HCT116 (cell line): Measurements from ENCODE around the gene TWIST2. TPM values are rescaled to one million over a fixed set of nuclear protein-coding genes. Genes with fewer than 3 reads are reported as not detected.

Experiments
- ATAC-seq: fragments of 200-7000 bp; cut with Tn5 transposase; 2 replicates; pipeline ENCODE4 v1.9.1; 2020; ENCODE audit warnings: mild to moderate bottlenecking, moderate library complexity
- BruUV-seq: library from RNA; stranded (reverse); fragments of 400-500 nt; replicated peaks from 2 replicates; lab custom pipeline; 2021; lab: Mats Ljungman, UMichigan
- CTCF ChIA-PET: fragments of 300-600 bp; sonication (Branson Sonifier 250); formaldehyde crosslinking; loops from one replicate; lab custom pipeline; 2021; ENCODE audit warnings: antibody characterized with exemption; lab: Charles Lee
- POLR2A ChIA-PET: fragments of 300-600, 350-600 bp; sonication (Branson Sonifier 250); formaldehyde crosslinking; loops from one replicate; lab custom pipeline; 2021; ENCODE audit warnings: antibody characterized with exemption; lab: Charles Lee
- RAD21 ChIA-PET, 2 experiments: fragments of 300-600 bp; sonication (Branson Sonifier 250); formaldehyde crosslinking; loops; one replicate each; lab custom pipeline; 2023; ENCODE audit warnings: low total read pairs in 2 of 2; ENCODE audit not compliant: uncharacterized antibody in 2 of 2, unreplicated experiment in 2 of 2, low non-redundant PET in 1 of 2; lab: Charles Lee
- DNase-seq: peaks from one replicate; pipeline ENCODE4 v3.0.0-alpha.2; 2010; ENCODE audit warnings: low read depth, low spot score
- H2AFZ ChIP-seq: fragments of 200-600 bp; shearing (Covaris generic), sonication (generic); 2 replicates; pipeline ENCODE4 v1.6.1; 2017; ENCODE audit warnings: low read depth, mixed run types, mixed read lengths, antibody characterized with exemption, low read length; ENCODE audit not compliant: poor library complexity, severe bottlenecking
- H3K27ac ChIP-seq: 2 replicates; pipeline ENCODE4 v1.5.1; 2012; ENCODE audit warnings: low read depth, low read length
- H3K27me3 ChIP-seq: fragments of 200-600 bp; sonication (generic); 2 replicates; pipeline ENCODE4 v1.6.1; 2016; ENCODE audit warnings: mixed run types, low read length, mixed read lengths; ENCODE audit not compliant: insufficient read depth
- H3K36me3 ChIP-seq, 2 experiments: fragments of 200-500 bp in 1 of 2; fragments of 200-600 bp in 1 of 2; sonication (Bioruptor generic) in 1 of 2; sonication (generic) in 1 of 2; 2 replicates each; pipeline versions ENCODE4 v1.5.1 to v1.6.1; 2014 to 2016; ENCODE audit warnings: low read length in 2 of 2, inconsistent platforms in 1 of 2, mixed read lengths in 1 of 2, mixed run types in 1 of 2; ENCODE audit not compliant: insufficient read depth in 2 of 2, control insufficient read depth in 1 of 2
- H3K4me1 ChIP-seq, 2 experiments: fragments of 200-600 bp in 1 of 2; sonication (generic) in 1 of 2; 2 replicates each; pipeline versions ENCODE4 v1.5.1 to v1.6.1; 2012 to 2017; ENCODE audit warnings: low read length in 2 of 2, inconsistent platforms in 1 of 2, mild to moderate bottlenecking in 1 of 2, mixed read lengths in 1 of 2, mixed run types in 1 of 2, moderate library complexity in 1 of 2; ENCODE audit not compliant: insufficient read depth in 2 of 2, control insufficient read depth in 1 of 2
- H3K4me2 ChIP-seq: fragments of 200-600 bp; sonication (generic); 2 replicates; pipeline ENCODE4 v1.6.1; 2017; ENCODE audit warnings: mixed run types, low read length, mixed read lengths
- H3K4me3 ChIP-seq, 2 experiments: fragments of 200-600 bp in 1 of 2; sonication (generic) in 1 of 2; replicated peaks in 1 of 2; 2 replicates each; pipeline ENCODE4 v1.5.1; 2011 to 2016; ENCODE audit warnings: low read length in 2 of 2, control low read depth in 1 of 2, low read depth in 1 of 2, mild to moderate bottlenecking in 1 of 2, mixed read lengths in 1 of 2, mixed run types in 1 of 2
- H3K79me2 ChIP-seq: fragments of 200-600 bp; sonication (generic); 2 replicates; pipeline ENCODE4 v1.6.1; 2017; ENCODE audit warnings: mild to moderate bottlenecking, mixed run types, low read length, moderate library complexity, mixed read lengths; ENCODE audit not compliant: insufficient read depth
- H3K9ac ChIP-seq: fragments of 200-600 bp; sonication (generic); 2 replicates; pipeline ENCODE4 v1.6.1; 2016; ENCODE audit warnings: low read length, mixed read lengths
- H3K9me2 ChIP-seq: fragments of 200-600 bp; sonication (generic), shearing (Covaris generic); 2 replicates; pipeline ENCODE4 v1.6.1; 2017; ENCODE audit warnings: mixed run types, mild to moderate bottlenecking, moderate library complexity; ENCODE audit not compliant: insufficient read depth
- H3K9me3 ChIP-seq, 2 experiments: fragments of 200-500 bp in 1 of 2; fragments of 200-600 bp in 1 of 2; sonication (Bioruptor generic) in 1 of 2; sonication (generic) in 1 of 2; 2 replicates each; pipeline ENCODE4 v1.6.1; 2014 to 2017; ENCODE audit warnings: low read length in 2 of 2, mixed read lengths in 2 of 2, inconsistent platforms in 1 of 2, low read depth in 1 of 2, mild to moderate bottlenecking in 1 of 2, mixed run types in 1 of 2, moderate library complexity in 1 of 2; ENCODE audit not compliant: control insufficient read depth in 1 of 2, insufficient read depth in 1 of 2
- H4K20me1 ChIP-seq: fragments of 200-600 bp; sonication (generic), shearing (Covaris generic); 2 replicates; pipeline ENCODE4 v1.6.1; 2017; ENCODE audit warnings: mixed run types, mild to moderate bottlenecking, moderate library complexity; ENCODE audit not compliant: insufficient read depth
- CBX3 ChIP-seq: IDR thresholded peaks from 2 replicates; pipeline ENCODE4 v1.6.1; 2012; ENCODE audit warnings: low read depth
- ELF1 ChIP-seq: IDR thresholded peaks from 2 replicates; pipeline ENCODE4 v1.6.1; 2012; ENCODE audit warnings: low read depth, borderline replicate concordance
- EZH2 ChIP-seq: fragments of 200-600 bp; sonication (generic); IDR thresholded peaks from 2 replicates; pipeline ENCODE4 v1.6.1; 2017; ENCODE audit warnings: antibody characterized with exemption, mixed run types
- EZH2phosphoT487 ChIP-seq: fragments of 200-600 bp; IDR thresholded peaks from 2 replicates; pipeline ENCODE4 v1.6.1; 2018; ENCODE audit warnings: antibody characterized with exemption, borderline replicate concordance
- JUND ChIP-seq: IDR thresholded peaks from 2 replicates; pipeline ENCODE4 v1.6.1; 2012
- MAX ChIP-seq: IDR thresholded peaks from 2 replicates; pipeline ENCODE4 v1.6.1; 2012
- POLR2A ChIP-seq: IDR thresholded peaks from 2 replicates; pipeline ENCODE4 v1.7.0; 2011; ENCODE audit warnings: borderline replicate concordance; ENCODE audit not compliant: insufficient read depth, insufficient read length; ENCODE audit errors: extremely low read depth
- intact Hi-C: fragments of 100-400 bp; cut with micrococcal nuclease; formaldehyde crosslinking; loops from 2 replicates; pipeline ENCODE4 v1.10.0; 2022
- total RNA-seq: library from RNA; stranded (reverse); gene quantifications from one replicate; pipeline ENCODE4 v1.2.1, GENCODE V29; 2021; ENCODE audit not compliant: unreplicated experiment
- TF ChIP-seq, protein P1 (sequence below): IDR thresholded peaks from 2 replicates; pipeline ENCODE4 v1.6.1; 2011; ENCODE audit warnings: mild to moderate bottlenecking, low read length, moderate library complexity; ENCODE audit not compliant: insufficient replicate concordance; ENCODE audit errors: extremely low read depth
- TF ChIP-seq, protein P2 (sequence below): IDR thresholded peaks from 2 replicates; pipeline ENCODE4 v1.6.1; 2012

TWIST2 gene
- total RNA-seq, 1 experiment from 2014 or later, result not detected

- no peak for DNase-seq
- BruUV-seq, result no TSS peak
- TF ChIP-seq POLR2A, result no peak
- no peak for TF ChIP-seq CBX3
- TF ChIP-seq MAX, result no peak
- no peak for TF ChIP-seq JUND
- no peak for TF ChIP-seq ELF1
- TF ChIP-seq, protein P1, sequence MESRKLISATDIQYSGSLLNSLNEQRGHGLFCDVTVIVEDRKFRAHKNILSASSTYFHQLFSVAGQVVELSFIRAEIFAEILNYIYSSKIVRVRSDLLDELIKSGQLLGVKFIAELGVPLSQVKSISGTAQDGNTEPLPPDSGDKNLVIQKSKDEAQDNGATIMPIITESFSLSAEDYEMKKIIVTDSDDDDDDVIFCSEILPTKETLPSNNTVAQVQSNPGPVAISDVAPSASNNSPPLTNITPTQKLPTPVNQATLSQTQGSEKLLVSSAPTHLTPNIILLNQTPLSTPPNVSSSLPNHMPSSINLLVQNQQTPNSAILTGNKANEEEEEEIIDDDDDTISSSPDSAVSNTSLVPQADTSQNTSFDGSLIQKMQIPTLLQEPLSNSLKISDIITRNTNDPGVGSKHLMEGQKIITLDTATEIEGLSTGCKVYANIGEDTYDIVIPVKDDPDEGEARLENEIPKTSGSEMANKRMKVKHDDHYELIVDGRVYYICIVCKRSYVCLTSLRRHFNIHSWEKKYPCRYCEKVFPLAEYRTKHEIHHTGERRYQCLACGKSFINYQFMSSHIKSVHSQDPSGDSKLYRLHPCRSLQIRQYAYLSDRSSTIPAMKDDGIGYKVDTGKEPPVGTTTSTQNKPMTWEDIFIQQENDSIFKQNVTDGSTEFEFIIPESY, result no peak
- no peak for TF ChIP-seq EZH2phosphoT487
- TF ChIP-seq EZH2, result no peak
- TF ChIP-seq, protein P2, sequence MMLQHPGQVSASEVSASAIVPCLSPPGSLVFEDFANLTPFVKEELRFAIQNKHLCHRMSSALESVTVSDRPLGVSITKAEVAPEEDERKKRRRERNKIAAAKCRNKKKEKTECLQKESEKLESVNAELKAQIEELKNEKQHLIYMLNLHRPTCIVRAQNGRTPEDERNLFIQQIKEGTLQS, result no peak
- TF ChIP-seq, all 23 proteins: peak for 0
- no peaks in the 10 kb centered on the region for H3K9me3 ChIP-seq
- no peak overlapping the region for H3K4me2 ChIP-seq
- ChIA-PET RAD21 (no interaction called here), CTCF (no interaction called here), POLR2A (no interaction called here)
- H3K27ac ChIP-seq, result no peak overlapping the region
- H4K20me1 ChIP-seq, result no peaks in the 10 kb centered on the region
- H3K36me3 ChIP-seq, result no peaks in the 10 kb centered on the region
- H3K27me3 ChIP-seq, result no peaks in the 10 kb centered on the region
- no peaks in the 10 kb centered on the region for H3K9me2 ChIP-seq
- peaks cover 0 to 6% of the 10 kb centered on the region in 2 experiments; a peak in 2 of 4 replicates for H3K4me1 ChIP-seq
- H3K4me3 ChIP-seq, result no peak overlapping the region
- no peak for ATAC-seq
- H3K79me2 ChIP-seq, result no peaks in the 10 kb centered on the region
- intact Hi-C loops, result no loop called here
- no peak overlapping the region for H3K9ac ChIP-seq
- H2AFZ ChIP-seq, result no peak overlapping the region
These were observed 73.9 kb downstream of the TWIST2 start for GRCh38 chr2:238921681-238922319.
